Lower leg skin (tissue), 4 donors: ENCODE measurements around the gene FAM43A. TPM values are rescaled to one million over a fixed set of nuclear protein-coding genes. Genes with fewer than 3 reads are reported as not detected.

ENCODE experiments used
- DNase-seq, 2 donors: peaks; one replicate each; pipeline ENCODE4 v3.0.0-alpha.2; 2019; ENCODE audit warnings: low spot score in 2 of 2
- H3K4me3 ChIP-seq: fragments of 200-600 bp; sonication (generic); 2 replicates; pipeline ENCODE4 v1.5.1; 2017; ENCODE audit warnings: mild to moderate bottlenecking, low read depth; ENCODE audit not compliant: poor library complexity, severe bottlenecking
- CTCF ChIP-seq, 3 donors: fragments of 450-650 bp; IDR thresholded peaks; one replicate each; pipeline ENCODE4 v1.5.1; 2016; ENCODE audit warnings: antibody characterized with exemption in 3 of 3, mild to moderate bottlenecking in 3 of 3, moderate library complexity in 2 of 3
- POLR2A ChIP-seq, 2 donors: fragments of 450-650 bp; IDR thresholded peaks; one replicate each; pipeline ENCODE4 v1.6.1; 2016 to 2017; ENCODE audit warnings: antibody characterized with exemption in 2 of 2, mild to moderate bottlenecking in 1 of 2, moderate library complexity in 1 of 2
- WGBS, 2 donors: methylation state at CpG; one replicate each; pipeline ENCODE4 v1.1.5; 2018; 5-methylcytosine and 5-hydroxymethylcytosine counted together
- intact Hi-C: fragments of 100-400 bp; cut with DNase I; formaldehyde crosslinking; loops from one replicate; pipeline ENCODE4 v1.15.0; 2023; ENCODE audit warnings: low total_unique reads
- total RNA-seq, 4 donors: library from RNA; depleted of rRNA; stranded (reverse); fragments of >200 nt; gene quantifications; one replicate each; pipeline ENCODE4 v1.1.0, GENCODE V29; 2016

The FAM43A gene
- total RNA-seq, 4 donors from 2014 or later = 56.0 to 104 (median 77.1) TPM

DNA sequence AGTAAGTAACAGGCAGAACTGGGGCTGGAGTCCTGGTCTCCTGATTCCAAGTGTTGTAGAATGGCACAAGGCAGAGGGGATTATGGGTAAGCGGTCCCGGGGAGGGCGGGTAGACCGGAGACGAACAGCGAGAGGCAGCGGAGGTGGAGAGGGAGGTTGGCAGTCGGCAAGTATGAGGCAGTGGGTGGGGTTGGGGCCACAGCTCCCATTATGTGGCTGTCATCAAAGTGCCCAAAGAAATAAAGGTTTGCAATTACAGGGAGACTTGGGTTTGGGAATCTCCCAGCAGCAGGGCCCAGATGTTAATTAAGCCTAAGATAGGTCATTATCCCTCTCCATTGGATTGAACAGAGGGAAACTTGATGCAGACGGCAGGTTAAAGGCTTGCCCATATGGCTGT is 16.9 kb downstream of the FAM43A start:
- intact Hi-C loops = no loop called here
- DNase-seq = no peak
- no peak overlapping the region for H3K4me3 ChIP-seq
- WGBS, 2 donors = 88 to 95% methylated on average over 9 of the region's 9 CpGs
- no peak for TF ChIP-seq CTCF (IDR thresholded peaks at IDR 0.05)
- no peak for TF ChIP-seq POLR2A (IDR thresholded peaks at IDR 0.05)

DNA sequence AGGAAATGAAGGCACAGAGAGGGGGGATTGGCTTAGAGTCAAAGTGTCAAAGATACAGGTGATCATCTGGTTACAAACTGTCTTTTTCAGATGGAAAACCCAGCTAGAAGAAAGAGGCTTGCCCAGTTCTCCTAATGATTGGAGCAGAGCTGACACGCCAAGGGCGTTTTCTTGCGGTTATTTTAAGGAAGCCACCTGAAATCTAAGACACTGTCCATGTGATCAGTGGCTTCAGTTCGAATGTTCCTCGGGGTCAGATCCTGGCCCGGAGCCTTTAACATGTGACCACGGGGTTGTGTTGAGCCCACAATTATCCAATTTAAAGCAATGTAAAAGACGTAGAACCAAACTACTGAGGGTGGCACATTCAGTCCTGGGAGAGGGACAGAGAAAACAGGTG is 19.5 kb downstream of the FAM43A start:
- intact Hi-C loops = no loop called here
- no peak for TF ChIP-seq CTCF (IDR thresholded peaks at IDR 0.05)
- no peak for TF ChIP-seq POLR2A (IDR thresholded peaks at IDR 0.05)
- 87 to 88% methylated on average over 8 of the region's 8 CpGs for WGBS, 2 donors
- no peak overlapping the region for H3K4me3 ChIP-seq
- no peak for DNase-seq

DNA sequence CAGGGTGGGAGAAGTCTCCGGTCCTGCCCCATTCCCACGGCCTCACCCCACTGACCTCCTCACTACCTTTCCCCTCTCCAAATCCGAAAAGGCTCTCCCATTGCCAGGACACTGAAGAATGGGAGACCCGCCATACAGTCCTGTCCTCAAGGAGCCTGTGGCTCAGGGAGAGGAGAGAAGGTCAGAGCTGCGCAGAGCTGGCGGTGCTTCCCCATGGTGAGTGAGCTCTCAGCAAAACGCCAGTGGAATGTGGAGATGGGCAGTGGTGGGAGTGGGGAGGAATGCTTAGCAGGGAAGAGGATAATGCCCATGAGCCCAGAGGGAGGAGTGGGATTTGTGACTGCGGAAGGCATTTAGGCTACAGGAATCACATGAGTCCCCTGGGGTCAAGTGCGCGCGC is 20.1 kb downstream of the FAM43A start:
- intact Hi-C loops = no loop called here
- 84 to 90% methylated on average over 10 to 11 of the region's 11 CpGs for WGBS, 2 donors

GRCh38 chr3:194707147-194707540 is 21.5 kb downstream of the FAM43A start:
- DNase-seq = no peak
- H3K4me3 ChIP-seq = no peak overlapping the region
- no peak for TF ChIP-seq POLR2A (IDR thresholded peaks at IDR 0.05)
- no peak for TF ChIP-seq CTCF (IDR thresholded peaks at IDR 0.05)
- intact Hi-C loops = no loop called here
- 74 to 91% methylated on average over 7 of the region's 7 CpGs for WGBS, 2 donors

More for the DNA sequence above, 20.1 kb downstream of the FAM43A start:
- no peak for DNase-seq
- no peak overlapping the region for H3K4me3 ChIP-seq
- TF ChIP-seq CTCF (IDR thresholded peaks at IDR 0.05) (no peak), POLR2A (IDR thresholded peaks at IDR 0.05) (no peak)

- no peak for TF ChIP-seq CTCF (IDR thresholded peaks at IDR 0.05)
- no peak for TF ChIP-seq POLR2A (IDR thresholded peaks at IDR 0.05)
- no peak overlapping the region for H3K4me3 ChIP-seq
- intact Hi-C loops = no loop called here
- 90 to 97% methylated on average over 3 of the region's 3 CpGs for WGBS, 2 donors
- DNase-seq = no peak
Measured at GRCh38 chr3:194711286-194711685, 25.6 kb downstream of the FAM43A start.

DNA sequence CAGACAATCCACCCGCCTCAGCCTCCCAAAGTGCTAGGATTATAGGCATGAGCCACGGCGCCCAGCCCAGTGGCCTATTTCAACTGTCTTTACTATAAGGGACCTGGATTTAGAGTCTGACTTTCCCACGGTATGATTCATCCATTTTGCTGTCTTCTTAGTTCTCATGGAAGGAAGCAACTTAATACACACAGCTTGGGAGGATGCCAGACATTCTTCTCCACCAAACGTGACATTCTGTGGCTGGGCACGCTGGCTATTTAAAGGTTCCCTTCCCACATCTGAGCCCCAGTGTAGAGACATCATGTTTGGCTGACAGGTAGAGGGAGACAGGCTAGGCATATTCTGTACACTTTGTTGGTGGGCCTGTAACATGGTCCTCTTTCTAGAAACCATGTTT is 26.2 kb downstream of the FAM43A start:
- TF ChIP-seq POLR2A (IDR thresholded peaks at IDR 0.05) (no peak), CTCF (IDR thresholded peaks at IDR 0.05) (no peak)
- 54% methylated on average over 6 of the region's 6 CpGs for WGBS, 2 donors
- intact Hi-C loops = no loop called here
- H3K4me3 ChIP-seq = no peak overlapping the region
- peak in 1 of 2 donors; percentile 21 for DNase-seq
